HCT116 (cell line): ENCODE results near the gene PLN. TPM values are rescaled to one million over a fixed set of nuclear protein-coding genes. Genes with fewer than 3 reads are reported as not detected.

Source experiments
- ATAC-seq: fragments of 200-7000 bp; cut with Tn5 transposase; 2 replicates; pipeline ENCODE4 v1.9.1; 2020; ENCODE audit warnings: mild to moderate bottlenecking, moderate library complexity
- BruUV-seq: library from RNA; stranded (reverse); fragments of 400-500 nt; replicated peaks from 2 replicates; lab custom pipeline; 2021; lab: Mats Ljungman, UMichigan
- CTCF ChIA-PET: fragments of 300-600 bp; sonication (Branson Sonifier 250); formaldehyde crosslinking; loops from one replicate; lab custom pipeline; 2021; ENCODE audit warnings: antibody characterized with exemption; lab: Charles Lee
- POLR2A ChIA-PET: fragments of 300-600, 350-600 bp; sonication (Branson Sonifier 250); formaldehyde crosslinking; loops from one replicate; lab custom pipeline; 2021; ENCODE audit warnings: antibody characterized with exemption; lab: Charles Lee
- RAD21 ChIA-PET, 2 experiments: fragments of 300-600 bp; sonication (Branson Sonifier 250); formaldehyde crosslinking; loops; one replicate each; lab custom pipeline; 2023; ENCODE audit warnings: low total read pairs in 2 of 2; ENCODE audit not compliant: uncharacterized antibody in 2 of 2, unreplicated experiment in 2 of 2, low non-redundant PET in 1 of 2; lab: Charles Lee
- DNase-seq: peaks from one replicate; pipeline ENCODE4 v3.0.0-alpha.2; 2010; ENCODE audit warnings: low read depth, low spot score
- H2AFZ ChIP-seq: fragments of 200-600 bp; shearing (Covaris generic), sonication (generic); 2 replicates; pipeline ENCODE4 v1.6.1; 2017; ENCODE audit warnings: low read depth, mixed run types, mixed read lengths, antibody characterized with exemption, low read length; ENCODE audit not compliant: poor library complexity, severe bottlenecking
- H3K27ac ChIP-seq: 2 replicates; pipeline ENCODE4 v1.5.1; 2012; ENCODE audit warnings: low read depth, low read length
- H3K27me3 ChIP-seq: fragments of 200-600 bp; sonication (generic); 2 replicates; pipeline ENCODE4 v1.6.1; 2016; ENCODE audit warnings: mixed run types, low read length, mixed read lengths; ENCODE audit not compliant: insufficient read depth
- H3K36me3 ChIP-seq, 2 experiments: fragments of 200-500 bp in 1 of 2; fragments of 200-600 bp in 1 of 2; sonication (Bioruptor generic) in 1 of 2; sonication (generic) in 1 of 2; 2 replicates each; pipeline versions ENCODE4 v1.5.1 to v1.6.1; 2014 to 2016; ENCODE audit warnings: low read length in 2 of 2, inconsistent platforms in 1 of 2, mixed read lengths in 1 of 2, mixed run types in 1 of 2; ENCODE audit not compliant: insufficient read depth in 2 of 2, control insufficient read depth in 1 of 2
- H3K4me1 ChIP-seq, 2 experiments: fragments of 200-600 bp in 1 of 2; sonication (generic) in 1 of 2; 2 replicates each; pipeline versions ENCODE4 v1.5.1 to v1.6.1; 2012 to 2017; ENCODE audit warnings: low read length in 2 of 2, inconsistent platforms in 1 of 2, mild to moderate bottlenecking in 1 of 2, mixed read lengths in 1 of 2, mixed run types in 1 of 2, moderate library complexity in 1 of 2; ENCODE audit not compliant: insufficient read depth in 2 of 2, control insufficient read depth in 1 of 2
- H3K4me2 ChIP-seq: fragments of 200-600 bp; sonication (generic); 2 replicates; pipeline ENCODE4 v1.6.1; 2017; ENCODE audit warnings: mixed run types, low read length, mixed read lengths
- H3K4me3 ChIP-seq, 2 experiments: fragments of 200-600 bp in 1 of 2; sonication (generic) in 1 of 2; replicated peaks in 1 of 2; 2 replicates each; pipeline ENCODE4 v1.5.1; 2011 to 2016; ENCODE audit warnings: low read length in 2 of 2, control low read depth in 1 of 2, low read depth in 1 of 2, mild to moderate bottlenecking in 1 of 2, mixed read lengths in 1 of 2, mixed run types in 1 of 2
- H3K79me2 ChIP-seq: fragments of 200-600 bp; sonication (generic); 2 replicates; pipeline ENCODE4 v1.6.1; 2017; ENCODE audit warnings: mild to moderate bottlenecking, mixed run types, low read length, moderate library complexity, mixed read lengths; ENCODE audit not compliant: insufficient read depth
- H3K9ac ChIP-seq: fragments of 200-600 bp; sonication (generic); 2 replicates; pipeline ENCODE4 v1.6.1; 2016; ENCODE audit warnings: low read length, mixed read lengths
- H3K9me2 ChIP-seq: fragments of 200-600 bp; sonication (generic), shearing (Covaris generic); 2 replicates; pipeline ENCODE4 v1.6.1; 2017; ENCODE audit warnings: mixed run types, mild to moderate bottlenecking, moderate library complexity; ENCODE audit not compliant: insufficient read depth
- H3K9me3 ChIP-seq, 2 experiments: fragments of 200-500 bp in 1 of 2; fragments of 200-600 bp in 1 of 2; sonication (Bioruptor generic) in 1 of 2; sonication (generic) in 1 of 2; 2 replicates each; pipeline ENCODE4 v1.6.1; 2014 to 2017; ENCODE audit warnings: low read length in 2 of 2, mixed read lengths in 2 of 2, inconsistent platforms in 1 of 2, low read depth in 1 of 2, mild to moderate bottlenecking in 1 of 2, mixed run types in 1 of 2, moderate library complexity in 1 of 2; ENCODE audit not compliant: control insufficient read depth in 1 of 2, insufficient read depth in 1 of 2
- H4K20me1 ChIP-seq: fragments of 200-600 bp; sonication (generic), shearing (Covaris generic); 2 replicates; pipeline ENCODE4 v1.6.1; 2017; ENCODE audit warnings: mixed run types, mild to moderate bottlenecking, moderate library complexity; ENCODE audit not compliant: insufficient read depth
- ATF3 ChIP-seq: IDR thresholded peaks from 2 replicates; pipeline ENCODE4 v1.6.1; 2012
- JUND ChIP-seq: IDR thresholded peaks from 2 replicates; pipeline ENCODE4 v1.6.1; 2012
- POLR2A ChIP-seq: IDR thresholded peaks from 2 replicates; pipeline ENCODE4 v1.7.0; 2011; ENCODE audit warnings: borderline replicate concordance; ENCODE audit not compliant: insufficient read depth, insufficient read length; ENCODE audit errors: extremely low read depth
- POLR2AphosphoS5 ChIP-seq: IDR thresholded peaks from 2 replicates; pipeline ENCODE4 v1.6.1; 2011; ENCODE audit warnings: mild to moderate bottlenecking, low read depth, low read length, moderate library complexity
- RAD21 ChIP-seq: IDR thresholded peaks from 2 replicates; pipeline ENCODE4 v1.6.1; 2012; ENCODE audit warnings: low read depth, mild to moderate bottlenecking
- YY1 ChIP-seq: IDR thresholded peaks from 2 replicates; pipeline ENCODE4 v1.6.1; 2011; ENCODE audit warnings: low read length, low read depth, moderate library complexity, mild to moderate bottlenecking; ENCODE audit not compliant: insufficient replicate concordance; ENCODE audit errors: extremely low read depth
- ZFX ChIP-seq: fragments of 450-650 bp; IDR thresholded peaks from 2 replicates; pipeline ENCODE4 v1.6.1; 2017
- intact Hi-C: fragments of 100-400 bp; cut with micrococcal nuclease; formaldehyde crosslinking; loops from 2 replicates; pipeline ENCODE4 v1.10.0; 2022
- total RNA-seq: library from RNA; stranded (reverse); gene quantifications from one replicate; pipeline ENCODE4 v1.2.1, GENCODE V29; 2021; ENCODE audit not compliant: unreplicated experiment

Gene PLN
- total RNA-seq, 1 experiment from 2014 or later, result not detected

GRCh38 chr6:118569498-118569897 lies 21.4 kb downstream of the PLN start:
- H3K79me2 ChIP-seq, result no peaks in the 10 kb centered on the region
- no peaks in the 10 kb centered on the region for H4K20me1 ChIP-seq
- H3K4me2 ChIP-seq, result no peak overlapping the region
- RAD21 ChIA-PET, result no interaction called here
- H2AFZ ChIP-seq, result no peak overlapping the region
- no peaks in the 10 kb centered on the region for H3K27me3 ChIP-seq
- CTCF ChIA-PET, result no interaction called here
- DNase-seq (no peak), ATAC-seq (no peak)
- H3K9ac ChIP-seq, result no peak overlapping the region
- no peaks in the 10 kb centered on the region for H3K36me3 ChIP-seq
- H3K4me3 ChIP-seq, result no peak overlapping the region
- peaks cover 2 to 9% of the 10 kb centered on the region in 2 experiments for H3K9me3 ChIP-seq
- no peak overlapping the region for H3K27ac ChIP-seq
- POLR2A ChIA-PET, result no interaction called here
- intact Hi-C loops, result loop anchor here (5.0 to 10.0 kb wide), 4 partner anchors 208 to 543 kb away; partner anchors contain the start of gene ASF1A
- no TSS peak for BruUV-seq
- no peaks in the 10 kb centered on the region for H3K4me1 ChIP-seq
- H3K9me2 ChIP-seq, result no peaks in the 10 kb centered on the region
- no peak for TF ChIP-seq ZFX
- TF ChIP-seq, all 23 proteins: peak for 0

GRCh38 chr6:118571121-118571520 lies 23.0 kb downstream of the PLN start:
- peaks cover 10 to 21% of the 10 kb centered on the region in 2 experiments for H3K9me3 ChIP-seq
- H3K4me2 ChIP-seq, result no peak overlapping the region
- no peak overlapping the region for H3K9ac ChIP-seq
- no peaks in the 10 kb centered on the region for H3K36me3 ChIP-seq
- H3K79me2 ChIP-seq, result no peaks in the 10 kb centered on the region
- intact Hi-C loops, result no loop called here
- no peak overlapping the region for H3K27ac ChIP-seq
- H3K4me3 ChIP-seq, result no peak overlapping the region
- TF ChIP-seq RAD21 (no peak), POLR2AphosphoS5 (no peak), POLR2A (no peak), YY1 (no peak), JUND (no peak), ATF3 (no peak)
- H3K9me2 ChIP-seq, result no peaks in the 10 kb centered on the region
- DNase-seq, result no peak
- ATAC-seq, result no peak
- H4K20me1 ChIP-seq, result no peaks in the 10 kb centered on the region
- ChIA-PET POLR2A (no interaction called here), RAD21 (no interaction called here), CTCF (no interaction called here)
- no TSS peak for BruUV-seq
- H2AFZ ChIP-seq, result no peak overlapping the region
- no peaks in the 10 kb centered on the region for H3K27me3 ChIP-seq
- H3K4me1 ChIP-seq, result no peaks in the 10 kb centered on the region
